Esophagus squamous epithelium (tissue), 5 donors: Measurements from ENCODE around the gene ADARB2. TPM values are rescaled to one million over a fixed set of nuclear protein-coding genes. Genes with fewer than 3 reads are reported as not detected.

ENCODE experiments used
- DNase-seq: peaks from one replicate; lab custom pipeline; 2025; lab: John Stamatoyannopoulos, UW
- H3K27ac ChIP-seq, 4 donors: fragments of 200-600 bp; sonication (generic); one replicate each; pipeline ENCODE4 v1.5.1; 2016 to 2019; ENCODE audit warnings: mild to moderate bottlenecking in 1 of 4
- H3K27me3 ChIP-seq, 4 donors: fragments of 200-600 bp; sonication (generic); 1 replicate in 3 of 4; 2 replicates in 1 of 4; pipeline versions ENCODE4 v1.5.1 to v1.6.0; 2017 to 2021; ENCODE audit warnings: antibody characterized with exemption in 1 of 4
- H3K36me3 ChIP-seq, 3 donors: fragments of 200-600 bp; sonication (generic); one replicate each; pipeline ENCODE4 v1.5.1; 2016 to 2019
- H3K4me1 ChIP-seq, 3 donors: fragments of 200-600 bp; sonication (generic); one replicate each; pipeline ENCODE4 v1.5.1; 2017 to 2019
- H3K4me3 ChIP-seq, 4 donors: fragments of 200-600 bp; sonication (generic); 1 replicate in 3 of 4; 2 replicates in 1 of 4; pipeline ENCODE4 v1.5.1; 2016 to 2019; ENCODE audit warnings: mild to moderate bottlenecking in 2 of 4, moderate library complexity in 1 of 4
- H3K9me3 ChIP-seq, 3 donors: fragments of 200-600 bp; sonication (generic); one replicate each; pipeline ENCODE4 v1.5.1; 2016 to 2019
- POLR2A ChIP-seq, 4 donors: fragments of 450-650 bp; IDR thresholded peaks; one replicate each; pipeline ENCODE4 v1.6.1; 2017; ENCODE audit warnings: antibody characterized with exemption in 4 of 4, mild to moderate bottlenecking in 4 of 4, moderate library complexity in 3 of 4
- WGBS, 2 donors: methylation state at CpG; one replicate each; pipeline ENCODE4 v1.1.5; 2018; 5-methylcytosine and 5-hydroxymethylcytosine counted together
- intact Hi-C: fragments of 100-400 bp; cut with DNase I; formaldehyde crosslinking; loops from one replicate; pipeline ENCODE4 v1.15.0; 2022
- total RNA-seq, 4 donors: library from RNA; depleted of rRNA; stranded (reverse); fragments of >200 nt; gene quantifications; one replicate each; pipeline ENCODE4 v1.1.0, GENCODE V29; 2016
- TF ChIP-seq, protein P1 (sequence below), 6 experiments: fragments of 450-650 bp in 4 of 6; fragments of 200-600 bp in 2 of 6; sonication (generic) in 2 of 6; IDR thresholded peaks; one replicate each; pipeline ENCODE4 v1.5.1; 2016 to 2019; ENCODE audit warnings: antibody characterized with exemption in 6 of 6, mild to moderate bottlenecking in 4 of 6, moderate library complexity in 4 of 6
- donor health status: DM: yes; HTN: yes; CAD: no.

The ADARB2 gene
- total RNA-seq, 4 donors from 2014 or later, result 0.21 to 3.5 (median 1.5) TPM

DNA sequence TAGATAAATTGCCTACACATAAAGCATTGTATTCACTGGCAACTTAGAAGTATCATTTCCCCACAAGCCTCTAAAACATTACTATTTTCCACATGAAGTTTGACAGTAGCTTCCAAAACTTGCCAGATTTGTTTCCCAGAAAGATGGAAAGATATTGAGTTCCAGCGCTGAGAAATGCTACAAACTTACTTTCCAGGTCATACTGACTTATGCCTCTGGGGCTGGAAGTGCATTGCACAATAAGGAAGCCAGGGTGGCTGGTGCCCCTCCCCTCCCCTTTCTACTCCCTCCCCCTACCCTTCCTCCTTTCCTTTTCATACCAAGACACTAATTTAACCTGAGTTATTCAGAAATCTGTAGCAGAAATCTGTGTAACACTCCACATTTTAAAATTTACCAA is 468.5 kb downstream of the ADARB2 start:
- no peaks in the 10 kb centered on the region for H3K36me3 ChIP-seq
- no peaks in the 10 kb centered on the region for H3K9me3 ChIP-seq
- H3K27me3 ChIP-seq, result no peaks in the 10 kb centered on the region
- DNase-seq, result no peak
- TF ChIP-seq, protein P1, sequence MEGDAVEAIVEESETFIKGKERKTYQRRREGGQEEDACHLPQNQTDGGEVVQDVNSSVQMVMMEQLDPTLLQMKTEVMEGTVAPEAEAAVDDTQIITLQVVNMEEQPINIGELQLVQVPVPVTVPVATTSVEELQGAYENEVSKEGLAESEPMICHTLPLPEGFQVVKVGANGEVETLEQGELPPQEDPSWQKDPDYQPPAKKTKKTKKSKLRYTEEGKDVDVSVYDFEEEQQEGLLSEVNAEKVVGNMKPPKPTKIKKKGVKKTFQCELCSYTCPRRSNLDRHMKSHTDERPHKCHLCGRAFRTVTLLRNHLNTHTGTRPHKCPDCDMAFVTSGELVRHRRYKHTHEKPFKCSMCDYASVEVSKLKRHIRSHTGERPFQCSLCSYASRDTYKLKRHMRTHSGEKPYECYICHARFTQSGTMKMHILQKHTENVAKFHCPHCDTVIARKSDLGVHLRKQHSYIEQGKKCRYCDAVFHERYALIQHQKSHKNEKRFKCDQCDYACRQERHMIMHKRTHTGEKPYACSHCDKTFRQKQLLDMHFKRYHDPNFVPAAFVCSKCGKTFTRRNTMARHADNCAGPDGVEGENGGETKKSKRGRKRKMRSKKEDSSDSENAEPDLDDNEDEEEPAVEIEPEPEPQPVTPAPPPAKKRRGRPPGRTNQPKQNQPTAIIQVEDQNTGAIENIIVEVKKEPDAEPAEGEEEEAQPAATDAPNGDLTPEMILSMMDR (IDR thresholded peaks at IDR 0.05), result no peak
- no peak for TF ChIP-seq POLR2A (IDR thresholded peaks at IDR 0.05)
- WGBS, 2 donors, result 0 to 17% methylated on average over 1 of the region's 1 CpG
- H3K4me3 ChIP-seq, result no peak overlapping the region
- H3K27ac ChIP-seq, result no peak overlapping the region
- H3K4me1 ChIP-seq, result no peaks in the 10 kb centered on the region
- intact Hi-C loops, result no loop called here

DNA sequence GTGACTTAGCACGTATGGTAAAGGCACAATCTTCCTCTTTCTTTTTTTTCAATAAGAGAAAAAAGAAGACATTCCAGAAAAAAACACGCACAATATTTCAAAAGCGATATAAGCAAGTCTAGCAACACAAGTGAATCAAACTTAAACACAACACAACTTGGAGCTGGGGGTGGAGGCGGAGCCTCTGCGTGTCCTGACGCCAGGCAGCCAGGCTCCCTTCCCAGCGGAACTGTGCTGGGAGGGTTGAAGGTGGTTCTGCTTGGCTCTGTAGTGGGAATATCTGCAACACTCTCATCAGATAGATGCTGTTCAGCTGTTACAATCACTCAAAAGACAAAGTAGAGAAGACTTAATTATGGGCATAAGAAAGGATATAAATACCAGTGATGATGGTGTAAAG is 469.8 kb downstream of the ADARB2 start:
- H3K4me3 ChIP-seq, result no peak overlapping the region
- no peaks in the 10 kb centered on the region for H3K4me1 ChIP-seq
- intact Hi-C loops, result no loop called here
- no peak overlapping the region for H3K27ac ChIP-seq
- 69 to 72% methylated on average over 7 of the region's 7 CpGs for WGBS, 2 donors
- no peak for DNase-seq
- no peaks in the 10 kb centered on the region for H3K9me3 ChIP-seq
- no peak for TF ChIP-seq POLR2A (IDR thresholded peaks at IDR 0.05)
- TF ChIP-seq, protein P1 (IDR thresholded peaks at IDR 0.05), result no peak
- no peaks in the 10 kb centered on the region for H3K27me3 ChIP-seq
- H3K36me3 ChIP-seq, result no peaks in the 10 kb centered on the region

DNA sequence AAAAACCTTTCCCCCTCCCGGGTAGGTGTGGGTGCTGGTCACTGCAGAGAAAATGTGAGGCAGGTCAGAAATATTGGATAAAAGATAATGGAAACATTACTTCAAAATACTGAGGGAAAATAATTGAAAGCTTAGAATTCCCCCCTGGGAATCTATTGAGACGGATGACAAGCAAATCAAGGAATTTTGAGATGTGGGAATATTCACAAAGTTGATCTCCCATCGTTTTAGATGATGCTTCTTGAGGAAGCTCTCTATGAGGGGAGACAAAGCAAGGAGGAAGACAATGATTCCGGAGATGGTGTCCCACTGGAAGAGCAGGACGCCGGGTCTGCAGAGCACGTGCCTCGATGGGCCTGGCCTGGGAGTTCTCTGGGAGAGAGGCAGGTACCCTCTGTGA is 470.2 kb downstream of the ADARB2 start:
- intact Hi-C loops, result no loop called here
- no peak for DNase-seq

DNA sequence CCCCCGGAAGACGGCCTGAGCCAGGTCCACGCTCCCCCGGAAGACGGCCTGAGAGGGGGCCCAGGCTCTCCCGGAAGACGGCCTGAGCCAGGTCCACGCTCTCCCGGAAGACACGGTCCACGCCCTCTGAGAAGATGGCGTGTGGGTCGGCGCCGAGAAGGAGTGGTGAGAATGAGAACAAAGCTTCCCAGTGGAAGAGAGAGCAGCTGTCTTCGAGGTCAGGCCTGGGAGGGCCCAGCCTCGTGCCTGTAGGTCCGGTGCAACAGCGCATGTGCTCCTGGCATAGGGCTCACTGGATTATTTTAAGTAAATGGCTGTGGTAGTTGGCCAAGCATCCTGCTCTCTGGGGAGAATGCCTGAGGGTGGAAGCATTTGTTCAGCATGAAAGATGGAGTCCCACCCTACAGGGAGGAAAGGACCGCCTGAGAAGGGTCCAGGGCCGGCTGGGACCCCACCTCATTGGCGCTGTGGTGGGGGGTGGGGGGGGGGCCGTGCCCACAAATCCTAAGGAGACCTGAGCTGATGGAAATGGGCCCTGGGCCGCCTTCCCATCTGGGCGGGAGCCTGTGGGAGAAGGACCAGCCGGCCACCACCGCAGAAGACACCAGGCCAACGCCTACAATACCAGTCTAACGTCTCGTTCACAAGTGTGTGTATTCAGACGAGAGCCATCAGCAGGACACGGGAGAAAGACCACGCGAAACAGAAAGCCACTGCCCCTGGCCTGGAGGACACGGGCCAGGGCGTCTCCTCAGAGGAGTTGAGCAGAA is 471.1 kb downstream of the ADARB2 start:
- 91 to 92% methylated on average over 9 to 16 of the region's 36 CpGs for WGBS, 2 donors
- DNase-seq, result no peak
- Histone ChIP-seq H3K27ac (no peak overlapping the region), H3K4me3 (no peak overlapping the region), H3K27me3 (no peaks in the 10 kb centered on the region), H3K9me3 (no peaks in the 10 kb centered on the region), H3K4me1 (no peaks in the 10 kb centered on the region), H3K36me3 (no peaks in the 10 kb centered on the region)
- intact Hi-C loops, result no loop called here
- TF ChIP-seq, protein P1 (IDR thresholded peaks at IDR 0.05), result no peak
- TF ChIP-seq POLR2A (IDR thresholded peaks at IDR 0.05), result no peak

More for the DNA sequence above, 470.2 kb downstream of the ADARB2 start:
- 82 to 83% methylated on average over 8 of the region's 8 CpGs for WGBS, 2 donors
- Histone ChIP-seq H3K36me3 (no peaks in the 10 kb centered on the region), H3K27ac (no peak overlapping the region), H3K27me3 (no peaks in the 10 kb centered on the region), H3K9me3 (no peaks in the 10 kb centered on the region), H3K4me3 (no peak overlapping the region), H3K4me1 (no peaks in the 10 kb centered on the region)
- TF ChIP-seq, protein P1 (IDR thresholded peaks at IDR 0.05), result no peak
- TF ChIP-seq POLR2A (IDR thresholded peaks at IDR 0.05), result no peak

DNA sequence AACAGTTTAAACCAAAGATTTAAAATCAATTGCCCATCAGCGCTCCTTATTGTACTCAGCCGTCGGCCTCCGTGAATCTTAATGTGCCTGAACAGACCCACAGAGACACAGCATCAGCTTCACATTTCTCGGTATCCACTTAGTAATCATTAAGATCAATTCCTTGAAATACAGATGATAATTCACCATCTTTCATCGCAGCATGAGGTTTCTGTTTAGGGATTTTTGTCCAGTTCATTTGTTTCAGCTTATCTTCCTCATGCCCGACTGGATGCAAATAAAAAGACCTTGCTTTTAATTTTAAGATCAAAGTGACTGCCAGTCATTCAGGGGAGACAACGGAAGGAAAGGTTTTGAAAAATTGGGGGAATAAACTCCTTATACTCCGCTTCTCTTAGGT is 473.3 kb downstream of the ADARB2 start:
- no peaks in the 10 kb centered on the region for H3K36me3 ChIP-seq
- TF ChIP-seq, protein P1 (IDR thresholded peaks at IDR 0.05), result no peak
- TF ChIP-seq POLR2A (IDR thresholded peaks at IDR 0.05), result no peak
- intact Hi-C loops, result no loop called here
- DNase-seq, result no peak
- WGBS, 2 donors, result 83 to 84% methylated on average over 9 of the region's 9 CpGs
- H3K9me3 ChIP-seq, result no peaks in the 10 kb centered on the region
- no peaks in the 10 kb centered on the region for H3K27me3 ChIP-seq
- no peak overlapping the region for H3K27ac ChIP-seq
- no peaks in the 10 kb centered on the region for H3K4me1 ChIP-seq
- no peak overlapping the region for H3K4me3 ChIP-seq
